ENCODE data around the gene HNRNPUL1. TPM values are rescaled to one million over a fixed set of nuclear protein-coding genes. Genes with fewer than 3 reads are reported as not detected.

Gene HNRNPUL1
- total RNA-seq, 2 donors from 2014 or later, result 76.0 to 87.3 TPM

GRCh38 chr19:41332000-41332399 lies 67.8 kb downstream of the HNRNPUL1 start:
- H3K27ac ChIP-seq, result no peak overlapping the region
- intact Hi-C loops (cut with DNase I), result no loop called here
- no peaks in the 10 kb centered on the region for H3K36me3 ChIP-seq (replicated peaks in 1 of 2; ENCODE audit: insufficient read depth in 1 of 2, low read depth in 2 of 2)
- WGBS, 2 donors, result 86 to 88% methylated on average over 14 to 16 of the region's 16 CpGs
- TF ChIP-seq CTCF (IDR thresholded peaks at IDR 0.05) (no peak), POLR2A (IDR thresholded peaks at IDR 0.05) (no peak)
- H3K27me3 ChIP-seq, result no peaks in the 10 kb centered on the region
- H3K4me3 ChIP-seq, result no peak overlapping the region
- H3K9me3 ChIP-seq, result no peaks in the 10 kb centered on the region
- peaks cover 14% of the 10 kb centered on the region for H3K4me1 ChIP-seq
- DNase-seq (no peak), ATAC-seq (no peak)

GRCh38 chr19:41332468-41332867 lies 68.3 kb downstream of the HNRNPUL1 start:
- peaks cover 10% of the 10 kb centered on the region for H3K4me1 ChIP-seq
- ATAC-seq (no peak), DNase-seq (no peak)
- H3K27ac ChIP-seq, result no peak overlapping the region
- no peaks in the 10 kb centered on the region for H3K36me3 ChIP-seq (replicated peaks in 1 of 2; ENCODE audit: insufficient read depth in 1 of 2, low read depth in 2 of 2)
- TF ChIP-seq CTCF (IDR thresholded peaks at IDR 0.05) (no peak), POLR2A (IDR thresholded peaks at IDR 0.05) (no peak)
- intact Hi-C loops (cut with DNase I), result no loop called here
- H3K4me3 ChIP-seq, result no peak overlapping the region
- no peaks in the 10 kb centered on the region for H3K27me3 ChIP-seq
- no peaks in the 10 kb centered on the region for H3K9me3 ChIP-seq
- 81 to 84% methylated on average over 5 of the region's 5 CpGs for WGBS, 2 donors

GRCh38 chr19:41334793-41335192 lies 70.6 kb downstream of the HNRNPUL1 start:
- no peaks in the 10 kb centered on the region for H3K36me3 ChIP-seq (replicated peaks in 1 of 2; ENCODE audit: insufficient read depth in 1 of 2, low read depth in 2 of 2)
- peak overlapping the region in 1 of 4 donors; percentile 54 for H3K27ac ChIP-seq
- 56 to 80% methylated on average over 5 of the region's 5 CpGs for WGBS, 2 donors
- H3K9me3 ChIP-seq, result no peaks in the 10 kb centered on the region
- no peak for DNase-seq
- H3K4me3 ChIP-seq, result no peak overlapping the region
- H3K27me3 ChIP-seq, result no peaks in the 10 kb centered on the region
- ATAC-seq, result no peak
- no peaks in the 10 kb centered on the region for H3K4me1 ChIP-seq
- intact Hi-C loops (cut with DNase I), result no loop called here
- TF ChIP-seq CTCF (IDR thresholded peaks at IDR 0.05), result no peak
- no peak for TF ChIP-seq POLR2A (IDR thresholded peaks at IDR 0.05)

- no peak for TF ChIP-seq CTCF (IDR thresholded peaks at IDR 0.05)
- no peak for TF ChIP-seq POLR2A (IDR thresholded peaks at IDR 0.05)
- Histone ChIP-seq H3K9me3 (no peaks in the 10 kb centered on the region), H3K27me3 (no peaks in the 10 kb centered on the region), H3K4me3 (no peak overlapping the region), H3K36me3 (replicated peaks in 1 of 2; ENCODE audit: insufficient read depth in 1 of 2, low read depth in 2 of 2) (no peaks in the 10 kb centered on the region), H3K4me1 (no peaks in the 10 kb centered on the region), H3K27ac (no peak overlapping the region)
- WGBS, 2 donors, result 80 to 81% methylated on average over 7 to 10 of the region's 10 CpGs
- no peak for DNase-seq
- intact Hi-C loops (cut with DNase I), result no loop called here
- ATAC-seq, result no peak
These were observed 71.3 kb downstream of the HNRNPUL1 start for GRCh38 chr19:41335467-41335866.

GRCh38 chr19:41339936-41340335 lies 75.8 kb downstream of the HNRNPUL1 start:
- Histone ChIP-seq H3K4me3 (no peak overlapping the region), H3K4me1 (peaks cover 3% of the 10 kb centered on the region), H3K27ac (no peak overlapping the region), H3K9me3 (no peaks in the 10 kb centered on the region), H3K36me3 (replicated peaks in 1 of 2; ENCODE audit: insufficient read depth in 1 of 2, low read depth in 2 of 2) (no peaks in the 10 kb centered on the region), H3K27me3 (no peaks in the 10 kb centered on the region)
- ATAC-seq (no peak), DNase-seq (no peak)
- 90 to 94% methylated on average over 5 of the region's 5 CpGs for WGBS, 2 donors
- TF ChIP-seq CTCF (IDR thresholded peaks at IDR 0.05) (no peak), POLR2A (IDR thresholded peaks at IDR 0.05) (no peak)
- intact Hi-C loops (cut with DNase I), result no loop called here

All from body of pancreas (tissue), 4 donors.